22Rv1 (cell line): Measurements from ENCODE around the gene FARS2.

Source experiments
- H3K27ac ChIP-seq: fragments of 450-650 bp; 2 replicates; pipeline ENCODE4 v1.5.1; 2017
- CTCF ChIP-seq: fragments of 450-650 bp; IDR thresholded peaks from 2 replicates; pipeline ENCODE4 v1.5.1; 2017; ENCODE audit warnings: mild to moderate bottlenecking
- ZFX ChIP-seq: fragments of 450-650 bp; IDR thresholded peaks from 2 replicates; pipeline ENCODE4 v1.6.1; 2017; ENCODE audit warnings: antibody characterized with exemption, borderline replicate concordance

The FARS2 gene

GRCh38 chr6:5277589-5277988 is 16.3 kb downstream of the FARS2 start:
- no peak overlapping the region for H3K27ac ChIP-seq
- no peak for TF ChIP-seq ZFX

GRCh38 chr6:5278047-5278446 is 16.7 kb downstream of the FARS2 start:
- H3K27ac ChIP-seq, result no peak overlapping the region
- no peak for TF ChIP-seq ZFX

GRCh38 chr6:5278565-5279120 is 17.3 kb downstream of the FARS2 start:
- TF ChIP-seq ZFX, result no peak
- TF ChIP-seq CTCF, result no peak
- H3K27ac ChIP-seq, result no peak overlapping the region

GRCh38 chr6:5279891-5280338 is 18.6 kb downstream of the FARS2 start:
- H3K27ac ChIP-seq, result no peak overlapping the region
- TF ChIP-seq ZFX, result no peak
- no peak for TF ChIP-seq CTCF

- H3K27ac ChIP-seq, result no peak overlapping the region
- no peak for TF ChIP-seq CTCF
- no peak for TF ChIP-seq ZFX
These were observed 19.6 kb downstream of the FARS2 start for GRCh38 chr6:5280920-5281319.

- TF ChIP-seq ZFX, result no peak
- no peak for TF ChIP-seq CTCF
- no peak overlapping the region for H3K27ac ChIP-seq
These were observed 20.9 kb downstream of the FARS2 start for GRCh38 chr6:5282191-5282623.

- TF ChIP-seq CTCF (no peak), ZFX (no peak)
- no peak overlapping the region for H3K27ac ChIP-seq
These were observed 23.8 kb downstream of the FARS2 start for GRCh38 chr6:5285081-5285480.

GRCh38 chr6:5285526-5285925 is 24.2 kb downstream of the FARS2 start:
- H3K27ac ChIP-seq, result no peak overlapping the region
- TF ChIP-seq ZFX (no peak), CTCF (no peak)
